H54 (cell line): ENCODE measurements around the gene LDB3.

Experiments used
- DNase-seq: peaks from one replicate; pipeline ENCODE4 v3.0.0; 2011; ENCODE audit warnings: low spot score, mixed read lengths; ENCODE audit not compliant: insufficient read length
- FAIRE-seq: peaks from 3 replicates; lab custom pipeline; 2011; peaks lifted over from hg19 to GRCh38; lab: Jason Lieb, UNC
- POLR2A ChIP-seq: IDR thresholded peaks from 2 replicates; pipeline ENCODE4 v1.6.1; 2011; ENCODE audit warnings: low read depth, mild to moderate bottlenecking, low read length

The LDB3 gene

GRCh38 chr10:86678999-86679792, 10.9 kb downstream of the LDB3 start:
- DNase-seq (no peak), FAIRE-seq (no peak)
- TF ChIP-seq POLR2A, result no peak

- no peak for TF ChIP-seq POLR2A
- no peak for FAIRE-seq
- DNase-seq, result no peak
Measured at GRCh38 chr10:86681047-86681446, 12.7 kb downstream of the LDB3 start.

- FAIRE-seq (no peak), DNase-seq (no peak)
- no peak for TF ChIP-seq POLR2A
Measured at GRCh38 chr10:86681722-86682386, 13.5 kb downstream of the LDB3 start.

- DNase-seq, result no peak
- no peak for TF ChIP-seq POLR2A
- no peak for FAIRE-seq
Measured at GRCh38 chr10:86682675-86683074, 14.4 kb downstream of the LDB3 start.

- FAIRE-seq (no peak), DNase-seq (no peak)
- no peak for TF ChIP-seq POLR2A
Measured at GRCh38 chr10:86684331-86685097, 16.2 kb downstream of the LDB3 start.

GRCh38 chr10:86685416-86685815, 17.1 kb downstream of the LDB3 start:
- FAIRE-seq, result no peak
- no peak for TF ChIP-seq POLR2A

GRCh38 chr10:86685893-86686632, 17.8 kb downstream of the LDB3 start:
- DNase-seq, result no peak
- no peak for FAIRE-seq
- no peak for TF ChIP-seq POLR2A

More at GRCh38 chr10:86685416-86685815, 17.1 kb downstream of the LDB3 start:
- DNase-seq, result no peak

GRCh38 chr10:86686972-86687371, 18.7 kb downstream of the LDB3 start:
- DNase-seq (no peak), FAIRE-seq (no peak)

GRCh38 chr10:86687750-86688149, 19.4 kb downstream of the LDB3 start:
- no peak for TF ChIP-seq POLR2A
- DNase-seq (no peak), FAIRE-seq (no peak)

More at GRCh38 chr10:86686972-86687371, 18.7 kb downstream of the LDB3 start:
- TF ChIP-seq POLR2A, result no peak

GRCh38 chr10:86688398-86688921, 20.1 kb downstream of the LDB3 start:
- FAIRE-seq (no peak), DNase-seq (peak; percentile 83)
- TF ChIP-seq POLR2A, result no peak

GRCh38 chr10:86689146-86689545, 20.8 kb downstream of the LDB3 start:
- TF ChIP-seq POLR2A, result no peak
- FAIRE-seq, result no peak

GRCh38 chr10:86690231-86690630, 21.9 kb downstream of the LDB3 start:
- FAIRE-seq, result no peak
- no peak for DNase-seq
- no peak for TF ChIP-seq POLR2A

More at GRCh38 chr10:86689146-86689545, 20.8 kb downstream of the LDB3 start:
- no peak for DNase-seq

GRCh38 chr10:86690657-86691084, 22.4 kb downstream of the LDB3 start:
- DNase-seq, result no peak
- no peak for TF ChIP-seq POLR2A
- no peak for FAIRE-seq
